WTC11 (cell line): ENCODE results near the gene ZC3HAV1L. TPM values are rescaled to one million over a fixed set of nuclear protein-coding genes. Genes with fewer than 3 reads are reported as not detected.

Source experiments
- ATAC-seq: fragments of 200-7000 bp; cut with Tn5 transposase; 2 replicates; pipeline ENCODE4 v1.10.0; 2021; ENCODE audit warnings: mild to moderate bottlenecking, moderate library complexity
- CTCF ChIA-PET: fragments of 300-600 bp; sonication (Branson Sonifier 250); formaldehyde crosslinking; loops from one replicate; lab custom pipeline; 2021; ENCODE audit warnings: antibody characterized with exemption; lab: Charles Lee
- POLR2A ChIA-PET: fragments of 350-600 bp; sonication (Branson Sonifier 250); formaldehyde crosslinking; loops from one replicate; lab custom pipeline; 2021; ENCODE audit warnings: antibody characterized with exemption; lab: Charles Lee
- DNase-seq: peaks from one replicate; pipeline ENCODE4 v3.0.0; 2021; ENCODE audit warnings: low spot score
- H3K27ac Mint-ChIP-seq: 2 replicates; pipeline ENCODE4 v1.8.0; 2021; ENCODE audit warnings: mixed read lengths
- H3K27me3 Mint-ChIP-seq: 2 replicates; pipeline ENCODE4 v1.8.0; 2021; ENCODE audit warnings: low read depth, mild to moderate bottlenecking, moderate library complexity, mixed read lengths
- H3K36me3 Mint-ChIP-seq: 2 replicates; pipeline ENCODE4 v1.8.0; 2021; ENCODE audit warnings: mixed read lengths
- H3K4me1 Mint-ChIP-seq: 2 replicates; pipeline ENCODE4 v1.8.0; 2022; ENCODE audit warnings: mixed read lengths
- H3K4me3 Mint-ChIP-seq: 2 replicates; pipeline ENCODE4 v1.8.0; 2021; ENCODE audit warnings: mild to moderate bottlenecking, moderate library complexity, mixed read lengths
- H3K9me3 Mint-ChIP-seq: 2 replicates; pipeline ENCODE4 v1.8.0; 2021; ENCODE audit warnings: mixed read lengths
- ATF2 ChIP-seq: sonication (generic); formaldehyde crosslinking; IDR thresholded peaks from 2 replicates; pipeline ENCODE4 v1.8.1; 2022; ENCODE audit warnings: low read depth, missing genetic modification reagents, borderline replicate concordance
- ATF6 ChIP-seq: sonication (generic); formaldehyde crosslinking; IDR thresholded peaks from 2 replicates; pipeline ENCODE4 v1.8.1; 2023; ENCODE audit warnings: mild to moderate bottlenecking, missing genetic modification reagents
- CBFB ChIP-seq: sonication (generic); formaldehyde crosslinking; IDR thresholded peaks from 2 replicates; pipeline ENCODE4 v1.8.1; 2022; ENCODE audit warnings: mild to moderate bottlenecking, low read depth, missing genetic modification reagents
- CTCF ChIP-seq: fragments of 200-600 bp; IDR thresholded peaks from 2 replicates; pipeline ENCODE4 v1.8.0; 2022; ENCODE audit warnings: antibody characterized with exemption
- E2F4 ChIP-seq: sonication (generic); formaldehyde crosslinking; IDR thresholded peaks from 2 replicates; pipeline ENCODE4 v1.8.1; 2022; ENCODE audit warnings: low read depth, mild to moderate bottlenecking, moderate library complexity, missing genetic modification reagents, borderline replicate concordance
- FOXP1 ChIP-seq: sonication (generic); formaldehyde crosslinking; IDR thresholded peaks from 2 replicates; pipeline ENCODE4 v1.8.0; 2022; ENCODE audit warnings: missing genetic modification reagents, mild to moderate bottlenecking, moderate library complexity, borderline replicate concordance
- IRF1 ChIP-seq: sonication (generic); formaldehyde crosslinking; IDR thresholded peaks from 2 replicates; pipeline ENCODE4 v1.8.0; 2023; ENCODE audit warnings: missing genetic modification reagents
- JUN ChIP-seq: sonication (generic); formaldehyde crosslinking; IDR thresholded peaks from 2 replicates; pipeline ENCODE4 v1.8.0; 2023; ENCODE audit warnings: mild to moderate bottlenecking, missing genetic modification reagents
- KAT7 ChIP-seq: sonication (generic); formaldehyde crosslinking; IDR thresholded peaks from 2 replicates; pipeline ENCODE4 v1.8.1; 2023; ENCODE audit warnings: missing genetic modification reagents, mild to moderate bottlenecking, borderline replicate concordance
- MXD4 ChIP-seq: fragments of 250-450 bp; sonication (Bioruptor Pico); IDR thresholded peaks from 2 replicates; pipeline ENCODE4 v1.8.0; 2021; ENCODE audit warnings: mild to moderate bottlenecking, moderate library complexity, borderline replicate concordance
- SMAD4 ChIP-seq: sonication (generic); formaldehyde crosslinking; IDR thresholded peaks from 2 replicates; pipeline ENCODE4 v1.8.0; 2022; ENCODE audit warnings: mild to moderate bottlenecking, missing genetic modification reagents
- SOX15 ChIP-seq: fragments of 250-450 bp; sonication (Bioruptor Pico); IDR thresholded peaks from 2 replicates; pipeline ENCODE4 v1.9.0; 2021; ENCODE audit warnings: mild to moderate bottlenecking
- STAT6 ChIP-seq: sonication (generic); formaldehyde crosslinking; conservative IDR thresholded peaks from 2 replicates; pipeline ENCODE4 v1.8.1; 2023; ENCODE audit warnings: mild to moderate bottlenecking, low read depth, missing genetic modification reagents, moderate library complexity
- TEAD1 ChIP-seq: sonication (generic); formaldehyde crosslinking; IDR thresholded peaks from 2 replicates; pipeline ENCODE4 v1.8.0; 2022; ENCODE audit warnings: mild to moderate bottlenecking, missing genetic modification reagents
- ZNF232 ChIP-seq: sonication (generic); formaldehyde crosslinking; IDR thresholded peaks from 2 replicates; pipeline ENCODE4 v1.8.0; 2022; ENCODE audit warnings: mild to moderate bottlenecking, missing genetic modification reagents
- ZNF425 ChIP-seq: fragments of 250-450 bp; sonication (Bioruptor Pico); conservative IDR thresholded peaks from 2 replicates; pipeline ENCODE4 v1.9.0; 2021; ENCODE audit warnings: mild to moderate bottlenecking
- total RNA-seq: library from RNA; stranded (reverse); gene quantifications from 3 replicates; pipeline ENCODE4 v1.2.3, GENCODE V29; 2021

The ZC3HAV1L gene
- total RNA-seq, 1 experiment from 2014 or later, result 5.8 TPM

- TF ChIP-seq SOX15 (CRISPR knock-in tag) (no peak), IRF1 (CRISPR knock-in tag) (no peak), JUN (CRISPR knock-in tag) (no peak), ZNF425 (CRISPR knock-in tag) (no peak), ZNF232 (no peak), SMAD4 (CRISPR knock-in tag) (no peak), TEAD1 (CRISPR knock-in tag) (no peak), KAT7 (CRISPR knock-in tag) (no peak), ATF6 (CRISPR knock-in tag) (no peak), E2F4 (CRISPR knock-in tag) (no peak), MXD4 (CRISPR knock-in tag) (no peak), CTCF (no peak), CBFB (CRISPR knock-in tag) (no peak), STAT6 (no peak), ATF2 (CRISPR knock-in tag) (no peak), FOXP1 (no peak)
- Mint-ChIP-seq H3K4me3 (no peak overlapping the region), H3K4me1 (peaks cover 18% of the 10 kb centered on the region), H3K36me3 (peaks cover 10% of the 10 kb centered on the region), H3K27ac (no peak overlapping the region), H3K9me3 (peaks cover 30% of the 10 kb centered on the region), H3K27me3 (no peaks in the 10 kb centered on the region)
- CTCF ChIA-PET, result interaction anchor here (0.7 to 1.1 kb wide), 2 partner anchors 51 to 64 kb away, joined by 3 to 4 read pairs; no protein-coding TSS in a partner anchor
- POLR2A ChIA-PET, result interaction anchor here (0.6 kb wide), 2 partner anchors 56 to 1368 kb away, joined by 3 to 7 read pairs; no protein-coding TSS in a partner anchor
- peak; percentile 67 for ATAC-seq
- no peak for DNase-seq
Measured at GRCh38 chr7:139011373-139011772, 24.5 kb downstream of the ZC3HAV1L start.
